Inferior parietal cortex (tissue), 1 donor: ENCODE data around the gene NKTR.
"Not testable (repeated sequence)": the region's sequence is repeated elsewhere in the genome, so short reads cannot be mapped to it uniquely, and the experiment has no call there.

Experiments used
- DNase-seq: peaks from one replicate; pipeline ENCODE4 v3.0.0-alpha.2; 2016; ENCODE audit errors: extremely low spot score

The NKTR gene

DNA sequence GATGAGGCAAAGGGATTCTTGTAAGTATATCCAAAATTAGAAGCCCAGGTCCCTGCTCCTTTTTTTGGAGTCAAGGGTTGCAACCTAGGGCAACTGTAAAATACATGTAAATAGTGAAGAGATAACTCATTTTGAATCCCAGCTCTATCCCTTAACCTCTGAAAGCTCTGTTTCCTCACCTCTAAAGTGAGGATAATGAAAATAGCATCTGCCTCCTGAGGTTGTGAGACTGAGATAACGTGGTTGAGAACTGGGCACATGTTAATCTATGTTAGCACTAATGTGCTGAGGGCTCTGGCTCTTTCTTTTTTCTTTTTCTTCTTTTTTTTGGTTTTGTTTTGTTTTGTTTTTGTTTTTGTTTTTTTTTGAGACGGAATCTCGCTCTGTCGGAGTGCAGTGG, 4.8 kb upstream of the NKTR start:
- DNase-seq: no peak

- DNase-seq: not testable (repeated sequence)
Measured at GRCh38 chr3:42597098-42597497, 3.4 kb upstream of the NKTR start.

DNA sequence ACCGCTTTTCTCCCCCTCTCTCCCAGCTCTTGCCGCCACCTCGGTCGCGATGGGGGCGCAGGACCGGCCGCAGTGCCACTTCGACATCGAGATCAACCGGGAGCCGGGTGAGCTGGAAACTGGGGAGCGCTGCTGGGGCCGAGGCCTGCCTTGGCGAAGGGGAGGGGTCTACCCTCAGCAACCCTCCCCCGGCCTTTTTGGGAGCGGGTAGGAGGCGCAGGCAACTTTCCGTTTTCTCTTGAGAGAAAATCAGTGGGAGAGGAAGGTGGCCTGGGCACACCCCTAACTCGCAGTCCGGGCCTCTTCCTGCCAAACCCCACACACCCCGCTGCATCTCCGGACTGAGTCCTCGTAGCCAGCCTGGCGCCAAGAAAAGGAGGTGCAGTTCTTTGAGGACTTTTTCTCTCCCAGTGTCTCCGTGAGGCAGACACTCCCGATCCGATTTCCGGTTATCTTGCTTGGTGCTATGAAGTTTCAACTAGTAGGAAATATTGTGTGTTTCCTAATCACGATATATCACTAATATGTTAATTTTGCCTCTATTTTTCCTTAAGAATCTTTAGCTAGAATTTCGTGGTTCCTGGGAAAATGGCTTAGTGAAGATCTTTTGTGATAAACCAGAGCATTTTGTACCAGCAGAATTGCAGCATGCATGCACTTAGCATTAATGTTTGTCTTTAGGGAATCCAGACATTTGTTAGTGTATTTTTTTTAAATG, 631 bp downstream of the NKTR start:
- DNase-seq: peak; percentile 58

- no peak for DNase-seq
Measured at GRCh38 chr3:42601896-42602581, 1.6 kb downstream of the NKTR start.

DNA sequence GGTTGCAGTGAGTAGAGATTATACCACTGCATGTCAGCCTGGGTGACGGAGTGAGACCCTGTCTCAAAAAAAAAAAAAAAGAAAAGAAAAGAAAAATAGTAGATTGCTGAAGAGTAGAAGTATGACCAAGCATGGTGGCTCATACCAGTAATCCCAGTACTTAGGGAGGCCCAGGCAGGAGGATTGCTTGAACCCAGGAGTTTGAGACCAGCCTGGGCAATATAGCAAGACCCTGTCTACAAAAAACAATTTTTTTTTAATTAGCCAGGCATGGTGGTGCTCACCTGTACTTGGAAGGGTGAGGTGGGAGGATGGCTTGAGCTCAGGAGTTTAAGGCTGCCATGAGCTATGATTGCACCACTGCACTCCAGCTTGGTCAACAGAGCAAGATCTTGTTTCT, 2.5 kb downstream of the NKTR start:
- DNase-seq: no peak

DNA sequence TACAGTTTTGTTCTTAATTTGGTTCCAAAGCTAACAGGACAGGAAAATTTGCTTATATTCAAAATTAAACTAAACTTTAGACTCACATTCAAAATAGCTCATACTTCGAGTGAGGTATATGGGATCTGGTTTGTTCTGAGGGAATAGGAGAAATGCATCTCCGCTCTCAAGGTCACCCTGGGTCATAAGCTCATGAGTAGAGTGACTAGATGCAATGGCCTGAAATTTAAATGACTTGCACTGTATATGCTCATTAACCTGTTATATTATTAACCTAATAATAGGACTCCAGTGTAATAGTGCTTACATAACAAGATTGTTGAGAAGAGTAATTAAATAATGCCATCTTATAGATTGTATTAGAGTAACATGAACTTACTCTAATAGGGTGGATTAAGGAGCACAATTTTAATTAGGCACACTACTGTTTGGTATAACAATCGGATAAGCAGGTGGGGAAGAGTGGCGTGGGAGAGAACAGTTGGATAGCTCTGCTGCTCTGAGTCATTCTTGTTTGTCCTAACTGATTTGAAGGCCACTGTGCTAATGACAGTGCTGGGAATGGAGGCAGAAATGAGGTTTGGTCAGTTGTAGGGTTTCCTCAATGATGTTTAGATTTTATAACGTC, 5.2 kb downstream of the NKTR start:
- no peak for DNase-seq

- DNase-seq: no peak
Measured at GRCh38 chr3:42608581-42608980, 8.1 kb downstream of the NKTR start.

DNA sequence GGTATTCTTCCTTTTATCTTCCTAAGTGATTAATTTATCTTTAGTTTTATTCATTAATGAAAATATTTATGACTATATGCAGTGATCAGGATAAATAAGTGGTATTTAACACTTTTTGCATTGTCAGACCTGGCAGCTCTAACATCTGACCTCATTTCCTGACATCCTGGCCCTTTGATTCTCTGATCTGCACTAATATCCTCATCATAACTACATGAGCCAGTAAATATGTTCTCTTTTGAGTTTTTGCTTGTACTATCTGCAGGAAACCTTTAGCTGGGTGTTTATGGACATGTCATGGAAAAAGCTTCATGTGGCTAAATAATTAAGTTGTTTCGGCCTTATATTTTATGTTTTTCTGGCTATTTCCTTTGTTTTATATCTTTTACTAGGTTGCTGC, 10.5 kb downstream of the NKTR start:
- no peak for DNase-seq

DNA sequence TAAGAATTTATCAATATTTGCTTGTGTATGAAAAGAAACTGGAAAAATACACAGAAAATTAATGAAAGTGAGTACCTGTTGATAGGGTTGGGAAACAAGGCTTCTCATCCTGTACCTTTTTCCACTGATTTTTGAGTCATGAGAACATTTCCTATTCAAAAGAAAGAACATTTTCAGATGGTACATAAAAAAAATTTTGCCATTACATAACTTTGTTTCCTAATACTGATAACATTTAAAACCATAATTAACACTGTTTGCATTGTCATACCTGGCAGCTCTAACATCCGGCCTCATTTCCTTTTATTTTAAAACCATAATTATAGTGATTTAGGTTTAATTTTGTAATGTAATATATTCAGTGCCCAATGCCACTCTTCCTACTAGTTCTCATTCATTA, 11.7 kb downstream of the NKTR start:
- no peak for DNase-seq

DNA sequence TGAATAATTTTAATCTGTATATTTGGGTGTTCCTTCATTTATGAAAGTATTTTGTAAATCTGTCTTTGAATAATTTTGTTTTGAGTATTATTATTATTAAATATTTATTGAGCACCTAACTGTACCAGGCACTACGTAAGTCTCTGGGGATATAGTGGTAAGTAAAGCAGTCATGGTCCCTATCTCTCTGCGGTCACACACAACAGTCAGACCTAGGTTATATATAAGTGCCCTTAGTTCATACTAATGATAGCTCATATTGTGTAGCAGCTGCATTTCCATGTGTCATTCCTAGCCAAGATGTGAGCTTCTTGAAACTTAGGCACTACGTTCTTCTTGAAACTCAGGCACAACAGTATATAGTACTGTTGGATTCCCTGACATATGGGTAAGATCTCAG, 12.4 kb downstream of the NKTR start:
- no peak for DNase-seq

DNA sequence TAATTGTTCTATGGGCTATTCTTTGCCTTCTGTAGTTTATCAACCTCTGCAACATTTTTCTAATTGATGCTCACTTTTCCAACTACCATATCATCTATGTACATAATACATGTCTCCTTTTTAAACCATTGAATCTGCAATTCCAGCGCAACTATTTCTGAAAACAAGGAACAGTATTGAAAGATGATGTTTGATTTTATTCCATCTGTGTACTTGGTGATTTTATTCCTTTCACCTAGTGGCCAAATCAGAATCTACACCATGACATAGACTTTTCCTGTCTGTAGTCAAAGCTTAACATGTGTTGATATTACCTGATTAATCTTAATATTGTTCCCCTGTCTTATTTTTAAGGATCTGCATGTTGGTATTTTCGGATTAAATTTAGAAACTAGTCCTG, 13.0 kb downstream of the NKTR start:
- DNase-seq: no peak

DNA sequence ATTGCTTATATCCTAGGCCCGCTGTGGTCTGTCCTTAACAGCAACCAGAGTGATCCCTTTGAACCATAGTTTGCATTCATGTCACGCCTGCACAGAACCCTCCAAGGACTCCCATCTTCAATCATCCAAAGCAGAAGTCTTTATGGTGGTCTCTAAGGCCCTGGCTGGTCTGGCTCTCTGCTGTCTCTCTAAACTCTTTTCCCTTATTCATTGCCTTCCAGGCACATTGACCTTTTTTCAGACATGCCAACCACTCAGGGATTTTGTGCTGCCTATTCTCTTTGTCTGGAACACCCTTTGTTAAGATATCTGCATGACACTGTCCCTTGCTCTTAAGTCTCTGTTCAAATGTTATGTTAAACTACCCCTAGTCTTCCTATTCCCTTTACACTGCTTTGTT, 31.1 kb downstream of the NKTR start:
- no peak for DNase-seq

DNA sequence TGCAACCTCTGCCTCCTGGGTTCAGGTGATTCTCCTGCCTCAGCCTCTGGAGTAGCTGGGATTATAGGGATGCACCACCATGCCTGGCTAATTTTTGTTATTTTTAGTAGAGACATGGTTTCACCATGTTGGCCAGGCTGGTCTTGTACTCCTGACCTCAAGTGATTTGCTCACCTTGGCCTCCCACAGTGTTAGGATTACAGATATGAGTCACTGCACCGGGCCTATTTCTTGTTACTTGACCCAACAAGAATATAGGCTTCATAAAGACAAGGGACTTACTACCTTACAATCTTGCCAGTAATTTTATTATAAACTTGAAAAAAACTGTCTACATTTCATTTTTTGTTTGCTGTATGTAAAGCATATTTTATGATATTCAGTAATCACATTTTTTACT, 31.7 kb downstream of the NKTR start:
- no peak for DNase-seq

- no peak for DNase-seq
Measured at GRCh38 chr3:42633544-42633943, 33.1 kb downstream of the NKTR start.

DNA sequence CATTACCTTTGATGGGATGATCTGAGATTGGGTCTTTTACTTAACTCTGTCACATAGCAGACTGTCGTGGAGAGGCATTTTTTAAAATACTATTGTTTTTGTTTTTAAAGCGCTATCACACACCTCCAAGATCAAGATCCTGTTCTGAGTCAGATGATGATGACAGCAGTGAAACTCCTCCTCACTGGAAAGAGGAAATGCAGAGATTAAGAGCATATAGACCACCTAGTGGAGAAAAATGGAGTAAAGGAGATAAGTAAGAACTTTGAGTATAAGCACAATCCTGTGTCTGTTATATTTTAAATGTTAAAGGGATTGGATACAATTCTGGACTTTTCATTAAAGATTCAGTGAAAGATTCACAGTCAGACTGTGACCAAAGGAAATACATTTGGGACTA, 34.6 kb downstream of the NKTR start:
- no peak for DNase-seq

GRCh38 chr3:42637001-42637400, 36.5 kb downstream of the NKTR start:
- DNase-seq: no peak

- no peak for DNase-seq
Measured at GRCh38 chr3:42638339-42638842, 37.9 kb downstream of the NKTR start.

DNA sequence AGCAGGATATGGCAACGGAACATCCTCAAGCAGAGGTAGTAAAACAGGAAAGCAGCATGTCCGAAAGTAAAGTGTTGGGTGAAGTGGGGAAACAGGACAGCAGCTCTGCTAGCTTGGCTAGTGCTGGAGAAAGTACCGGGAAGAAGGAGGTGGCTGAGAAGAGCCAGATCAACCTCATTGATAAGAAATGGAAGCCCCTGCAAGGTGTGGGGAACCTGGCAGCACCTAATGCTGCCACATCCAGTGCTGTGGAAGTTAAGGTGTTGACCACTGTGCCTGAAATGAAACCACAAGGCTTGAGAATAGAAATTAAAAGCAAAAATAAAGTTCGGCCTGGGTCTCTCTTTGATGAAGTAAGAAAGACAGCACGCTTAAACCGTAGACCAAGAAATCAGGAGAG, 38.7 kb downstream of the NKTR start:
- DNase-seq: no peak

GRCh38 chr3:42640129-42640528, 39.6 kb downstream of the NKTR start:
- DNase-seq: no peak

GRCh38 chr3:42640771-42641370, 40.4 kb downstream of the NKTR start:
- no peak for DNase-seq

- DNase-seq: no peak
Measured at GRCh38 chr3:42647821-42648459, 47.5 kb downstream of the NKTR start.

GRCh38 chr3:42649006-42649405, 48.5 kb downstream of the NKTR start:
- no peak for DNase-seq
